ENCODE measurements around the gene CCNL1.

- TF ChIP-seq BHLHE40 (IDR thresholded peaks at IDR 0.05; ENCODE audit: borderline replicate concordance) (no peak), FOXM1 (IDR thresholded peaks at IDR 0.05; ENCODE audit: borderline replicate concordance) (no peak), TARDBP (IDR thresholded peaks at IDR 0.05) (no peak), HDGF (IDR thresholded peaks at IDR 0.05; ENCODE audit: borderline replicate concordance) (no peak), ELF4 (IDR thresholded peaks at IDR 0.05) (no peak), SUZ12 (IDR thresholded peaks at IDR 0.05) (no peak), CTBP1 (IDR thresholded peaks at IDR 0.05; ENCODE audit: borderline replicate concordance) (no peak), FOXA1 (IDR thresholded peaks at IDR 0.05) (no peak), SP1 (IDR thresholded peaks at IDR 0.05) (no peak), FOXK2 (IDR thresholded peaks at IDR 0.05) (no peak)
Measured at GRCh38 chr3:157117875-157118654, 41.9 kb downstream of the CCNL1 start.

Data from HEK293T (cell line).